AG09319 (cell line): ENCODE measurements around the gene DENND5A.
"Not testable (repeated sequence)": the region's sequence is repeated elsewhere in the genome, so short reads cannot be mapped to it uniquely, and the experiment has no call there.

Experiments used
- DNase-seq: peaks from one replicate; pipeline ENCODE4 v3.0.0-alpha.2; 2010; ENCODE audit warnings: low read depth; ENCODE audit errors: extremely low read depth
- TF ChIP-seq, protein P1 (sequence below): IDR thresholded peaks from 2 replicates; pipeline ENCODE4 v1.5.1; 2011; ENCODE audit warnings: low read depth, mild to moderate bottlenecking, inconsistent platforms, low read length, moderate library complexity

DENND5A gene

DNA sequence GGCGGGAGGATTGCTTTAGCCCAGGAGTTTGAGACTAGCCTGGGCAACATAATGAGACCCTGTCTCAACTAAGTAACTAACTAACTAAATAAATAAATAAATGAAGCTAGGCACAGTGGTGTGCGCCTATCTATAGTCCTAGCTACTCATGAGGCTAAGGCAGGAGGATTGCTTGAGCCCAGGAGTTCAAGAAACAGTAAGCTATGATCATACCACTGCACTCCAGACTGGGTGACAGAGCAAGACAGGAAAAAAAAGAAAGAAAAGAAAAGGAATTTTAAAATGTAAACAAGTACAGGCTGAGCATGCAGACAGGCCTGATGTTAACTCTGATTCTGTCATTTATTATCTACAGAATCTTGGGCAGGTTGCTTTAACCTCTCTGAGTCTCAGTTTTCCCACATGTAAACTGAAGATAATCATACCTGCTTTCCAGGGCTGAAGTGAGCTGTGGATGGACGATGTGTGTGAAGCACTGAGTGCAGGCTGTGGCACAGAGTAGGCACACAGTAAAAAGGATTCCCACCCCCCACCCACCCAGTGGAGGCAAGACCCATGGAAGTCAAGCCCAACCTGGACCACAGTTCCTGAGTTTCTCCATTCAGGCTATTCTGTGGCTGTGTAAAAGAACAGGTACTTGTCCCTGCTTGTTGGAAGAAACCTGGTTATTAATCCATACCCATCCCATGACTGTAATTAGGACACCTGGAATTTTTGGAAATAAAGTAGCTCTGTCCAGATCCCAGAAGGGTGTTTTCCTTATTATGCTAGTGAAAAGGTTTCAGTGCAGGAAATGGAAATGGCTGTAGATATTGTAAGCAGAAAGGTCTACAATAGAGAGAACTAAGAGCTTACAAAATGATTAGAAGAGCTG is 155.1 kb downstream of the DENND5A start:
- DNase-seq, result no peak
- TF ChIP-seq, protein P1, sequence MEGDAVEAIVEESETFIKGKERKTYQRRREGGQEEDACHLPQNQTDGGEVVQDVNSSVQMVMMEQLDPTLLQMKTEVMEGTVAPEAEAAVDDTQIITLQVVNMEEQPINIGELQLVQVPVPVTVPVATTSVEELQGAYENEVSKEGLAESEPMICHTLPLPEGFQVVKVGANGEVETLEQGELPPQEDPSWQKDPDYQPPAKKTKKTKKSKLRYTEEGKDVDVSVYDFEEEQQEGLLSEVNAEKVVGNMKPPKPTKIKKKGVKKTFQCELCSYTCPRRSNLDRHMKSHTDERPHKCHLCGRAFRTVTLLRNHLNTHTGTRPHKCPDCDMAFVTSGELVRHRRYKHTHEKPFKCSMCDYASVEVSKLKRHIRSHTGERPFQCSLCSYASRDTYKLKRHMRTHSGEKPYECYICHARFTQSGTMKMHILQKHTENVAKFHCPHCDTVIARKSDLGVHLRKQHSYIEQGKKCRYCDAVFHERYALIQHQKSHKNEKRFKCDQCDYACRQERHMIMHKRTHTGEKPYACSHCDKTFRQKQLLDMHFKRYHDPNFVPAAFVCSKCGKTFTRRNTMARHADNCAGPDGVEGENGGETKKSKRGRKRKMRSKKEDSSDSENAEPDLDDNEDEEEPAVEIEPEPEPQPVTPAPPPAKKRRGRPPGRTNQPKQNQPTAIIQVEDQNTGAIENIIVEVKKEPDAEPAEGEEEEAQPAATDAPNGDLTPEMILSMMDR, result no peak

- TF ChIP-seq, protein P1, result no peak
Measured at GRCh38 chr11:9104580-9104979, 160.6 kb downstream of the DENND5A start.

DNA sequence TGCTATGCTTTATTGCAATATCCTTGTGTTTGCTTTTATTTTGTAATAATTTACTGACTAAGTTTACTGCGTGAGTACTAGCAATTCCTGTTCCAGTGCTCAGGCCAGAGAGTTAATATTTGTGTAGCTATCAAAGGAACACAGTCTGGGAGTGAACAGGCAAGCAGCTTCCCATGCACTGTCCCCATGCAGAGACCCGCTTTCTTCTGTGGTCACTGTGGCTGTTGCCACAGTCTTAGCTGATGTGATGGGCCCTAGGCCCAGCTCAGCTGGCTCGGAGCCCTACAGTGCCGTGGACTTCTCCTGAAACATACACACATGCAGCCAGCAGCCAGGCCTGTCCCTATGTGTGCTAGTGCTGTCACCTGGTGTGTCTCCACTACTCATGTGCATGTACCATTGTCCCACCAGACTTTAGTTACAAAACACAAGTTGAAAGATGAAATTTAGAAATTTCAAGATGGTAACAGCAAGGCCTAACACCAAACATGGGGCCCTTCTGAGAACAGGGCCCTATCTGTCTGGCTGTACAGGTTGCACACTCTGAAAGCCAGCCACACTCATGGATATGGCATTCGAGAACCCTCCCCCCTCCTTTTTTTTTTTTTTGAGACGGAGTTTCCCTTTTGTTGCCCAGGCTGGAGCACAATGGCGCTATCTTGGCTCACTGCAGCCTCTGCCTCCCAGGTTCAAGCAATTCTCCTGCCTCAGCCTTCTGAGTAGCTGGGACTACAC is 161.4 kb downstream of the DENND5A start:
- TF ChIP-seq, protein P1, result no peak
- DNase-seq, result no peak

More at GRCh38 chr11:9104580-9104979, 160.6 kb downstream of the DENND5A start:
- DNase-seq, result no peak

DNA sequence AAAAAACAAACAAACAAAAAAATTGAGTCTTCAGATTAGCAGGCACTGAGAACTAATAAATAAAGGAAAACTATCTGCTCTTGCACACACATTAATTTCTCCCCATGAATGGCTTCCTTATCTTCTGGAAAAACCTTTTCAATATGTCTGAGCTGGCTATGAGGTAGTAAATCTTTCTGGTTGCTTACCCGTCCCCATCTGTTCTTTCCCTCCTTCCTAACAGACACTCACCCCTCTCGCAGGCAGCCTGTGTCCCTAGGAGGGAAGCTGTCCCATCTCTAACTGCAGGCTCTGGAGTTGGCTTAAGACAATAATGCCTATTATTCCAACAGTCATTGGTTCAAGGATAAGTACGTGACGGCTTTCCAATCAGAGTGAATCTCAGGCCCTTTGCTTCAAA is 165.5 kb downstream of the DENND5A start:
- TF ChIP-seq, protein P1, result no peak
- DNase-seq, result no peak

DNA sequence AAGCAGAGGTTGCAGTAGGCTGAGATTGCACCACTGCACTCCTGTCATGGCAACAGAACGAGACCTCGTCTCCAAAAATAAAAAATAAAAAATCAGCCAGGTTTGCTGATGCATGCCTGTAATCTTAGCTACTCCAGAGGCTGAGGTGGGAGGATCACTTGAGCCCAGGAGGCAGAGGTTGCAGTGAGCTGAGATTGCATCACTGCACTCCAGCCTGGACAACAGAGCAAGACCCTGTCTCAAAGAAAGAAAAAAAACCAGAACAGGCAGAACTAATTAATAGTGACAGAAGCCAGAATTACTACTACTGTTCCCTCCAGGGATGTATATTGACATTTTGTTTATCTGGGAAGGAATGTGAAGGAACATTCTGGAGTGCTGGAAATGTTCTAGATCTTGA is 166.7 kb downstream of the DENND5A start:
- DNase-seq, result not testable (repeated sequence)

DNA sequence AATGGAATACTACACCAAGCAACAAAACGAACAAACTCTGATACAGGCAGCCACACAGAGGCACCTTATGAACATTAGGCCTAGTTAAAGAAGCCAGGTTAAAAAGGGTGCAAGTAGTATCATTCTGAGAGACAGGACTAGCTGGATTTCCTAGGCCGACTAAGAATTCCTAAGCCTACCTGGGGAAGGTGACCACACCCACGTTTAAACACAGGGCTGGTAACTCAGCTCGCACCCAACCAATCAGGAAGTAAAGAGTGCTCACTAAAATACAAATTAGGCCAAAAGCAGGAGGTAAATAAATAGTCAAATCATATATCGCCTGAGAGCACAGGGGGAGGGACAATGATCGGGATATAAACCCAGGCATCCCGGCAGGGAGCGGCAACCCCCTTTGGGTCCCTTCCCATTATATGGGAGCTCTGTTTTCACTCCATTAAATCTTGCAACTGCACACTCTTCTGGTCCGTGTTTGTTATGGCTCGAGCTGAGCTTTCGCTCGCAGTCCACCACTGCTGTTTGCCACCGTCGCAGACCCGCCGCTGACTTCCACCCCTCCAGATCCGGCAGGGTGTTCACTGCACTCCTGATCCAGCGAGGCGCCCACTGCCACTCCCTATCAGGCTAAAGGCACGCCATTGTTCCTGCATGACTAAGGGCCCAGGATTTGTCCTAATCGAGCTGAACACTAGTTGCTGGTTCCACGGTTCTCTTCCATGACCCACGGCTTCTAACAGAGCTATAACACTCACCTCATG is 167.8 kb downstream of the DENND5A start:
- DNase-seq, result not testable (repeated sequence)

- DNase-seq, result no peak
- TF ChIP-seq, protein P1, result no peak
Measured at GRCh38 chr11:9096427-9096826, 168.7 kb downstream of the DENND5A start.

GRCh38 chr11:9095421-9095820 is 169.7 kb downstream of the DENND5A start:
- TF ChIP-seq, protein P1, result no peak; the same call in 1 of the 2 replicates

More at GRCh38 chr11:9095421-9095820, 169.7 kb downstream of the DENND5A start:
- DNase-seq, result no peak
